Activated CD4-positive, CD25-positive, alpha-beta regulatory T cell treated with anti-CD3 and anti-CD28 coated beads, Interleukin-2, amount 50 U/mL, for 72 hours (primary cell): ENCODE measurements around the gene CHST15.
"Not testable (repeated sequence)": the region's sequence is repeated elsewhere in the genome, so short reads cannot be mapped to it uniquely, and the experiment has no call there.

Experiments
- DNase-seq: peaks from one replicate; pipeline ENCODE4 v3.0.0; 2021

Gene CHST15

DNA sequence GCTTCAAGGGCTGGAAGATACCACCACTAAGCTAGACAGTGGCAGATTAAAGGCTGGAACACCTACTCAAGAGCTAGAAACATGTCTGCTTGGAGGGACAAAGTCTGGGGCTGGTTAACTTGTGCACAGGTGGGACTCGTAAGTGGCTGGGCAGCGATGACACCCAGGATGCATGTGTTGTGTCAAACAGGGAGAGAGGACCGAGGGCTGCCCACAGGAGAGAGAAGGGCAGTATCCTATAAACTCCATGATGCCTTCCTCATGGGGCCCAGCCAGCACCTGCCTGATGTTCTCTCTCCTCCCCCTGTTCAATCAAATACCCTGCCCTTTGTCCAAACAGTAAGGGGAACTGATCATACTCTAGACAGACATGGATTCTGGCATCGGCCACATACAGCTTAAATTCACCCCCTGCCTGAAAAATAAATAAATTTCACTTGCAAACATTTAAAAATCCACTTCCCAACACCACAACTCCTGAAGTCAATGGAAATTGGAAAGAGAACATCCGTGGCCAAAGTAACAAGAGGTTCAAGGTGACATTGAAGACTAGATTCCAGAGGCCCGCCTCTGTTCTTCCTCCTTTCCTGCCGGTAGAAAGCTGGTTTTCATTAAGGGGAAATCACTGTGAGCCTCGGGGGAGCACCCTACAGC lies 50.6 kb downstream of the CHST15 start:
- DNase-seq = no peak

DNA sequence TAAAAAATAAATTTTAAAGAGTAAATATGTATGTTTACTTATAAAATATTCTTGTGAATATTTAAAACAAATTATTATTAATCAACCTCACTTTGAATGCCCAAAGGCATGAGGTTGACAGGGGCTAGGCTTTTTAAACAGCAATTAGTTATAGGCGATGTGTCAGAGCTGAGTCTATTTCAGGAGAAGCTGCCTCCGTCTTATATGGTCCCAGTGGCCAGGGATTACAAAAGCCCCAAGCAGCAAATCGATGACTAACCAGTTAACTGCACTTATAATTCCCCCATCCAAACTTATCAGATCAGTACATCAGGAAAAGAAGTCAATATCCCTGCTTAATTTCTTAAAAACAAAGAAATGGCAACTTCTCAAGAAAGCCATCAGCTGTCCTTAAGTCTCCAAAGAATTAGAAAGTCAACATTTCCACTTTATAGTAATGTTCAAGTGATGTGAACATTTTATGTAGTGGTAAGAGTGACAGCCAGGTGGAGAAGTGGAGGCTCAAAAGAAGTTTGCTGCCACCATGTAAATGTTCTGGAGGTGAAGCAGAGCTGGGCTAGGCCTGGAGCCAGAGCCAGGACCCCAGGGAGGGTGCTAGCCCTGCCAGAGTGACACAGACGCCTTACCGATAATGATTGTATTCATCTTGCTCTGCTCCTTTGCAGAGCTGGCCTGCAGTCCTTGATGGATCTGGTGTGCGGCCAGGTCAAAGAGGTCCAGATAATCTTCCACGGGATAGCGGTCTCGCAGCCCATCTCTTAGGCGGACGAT lies 51.5 kb downstream of the CHST15 start:
- no peak for DNase-seq

DNA sequence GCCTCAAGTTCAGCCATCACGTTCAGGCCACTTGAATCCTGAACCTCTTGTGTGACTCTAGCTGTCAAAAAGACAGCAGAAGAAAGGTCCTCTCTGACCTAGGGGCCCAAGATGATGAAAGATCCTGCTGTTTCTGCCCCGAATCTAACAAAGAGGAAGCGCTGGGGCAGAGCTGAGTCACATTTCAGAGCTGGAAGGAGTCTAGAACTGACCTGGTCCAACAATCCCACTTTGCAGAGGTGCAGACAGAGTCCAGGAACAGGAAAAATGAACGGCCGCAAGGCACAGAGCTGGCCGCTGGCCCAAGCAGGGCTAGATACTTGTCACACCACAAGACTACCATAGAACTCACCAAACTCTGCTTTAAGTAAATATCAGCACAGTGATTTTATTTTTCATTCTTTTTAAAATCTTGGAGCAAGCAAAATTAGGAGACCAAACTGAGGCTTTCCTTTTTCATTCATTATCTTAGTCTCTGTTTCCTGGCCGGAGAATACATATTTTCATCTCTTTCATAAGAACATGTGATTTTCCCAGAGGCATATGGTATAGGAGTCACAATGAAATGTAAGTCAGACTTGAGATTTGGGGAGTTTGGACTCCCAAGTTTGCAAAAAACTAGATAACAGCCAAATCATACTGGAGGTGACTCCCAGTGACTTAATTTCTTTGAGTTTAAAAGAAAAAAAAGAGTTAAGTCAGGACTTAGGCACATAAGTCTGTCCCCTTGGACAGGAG lies 52.8 kb downstream of the CHST15 start:
- no peak for DNase-seq

DNA sequence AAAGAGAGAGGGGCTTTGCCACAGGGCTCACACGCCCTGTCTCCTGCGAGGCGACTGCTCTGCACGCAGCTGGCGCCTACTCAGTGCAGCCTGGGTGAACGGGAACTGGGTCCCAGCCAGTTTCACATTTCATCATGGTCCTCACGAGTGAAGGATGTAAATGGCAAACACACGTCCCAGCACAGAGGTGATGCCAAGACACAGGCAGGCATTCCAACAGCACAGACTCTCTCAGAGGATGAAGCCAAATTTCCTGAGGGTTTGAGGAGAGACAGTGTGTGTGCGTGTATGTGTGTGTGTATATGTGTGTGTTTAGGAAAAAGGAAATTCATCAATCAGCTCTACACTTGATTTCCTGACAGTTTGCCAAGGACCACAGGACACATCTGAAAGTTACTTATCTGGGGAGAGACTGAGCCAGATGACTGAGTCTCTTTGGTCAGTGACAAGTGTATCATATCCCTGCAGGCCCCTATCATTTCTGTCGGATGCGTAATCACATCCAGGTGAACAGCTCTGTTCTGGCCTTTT lies 53.9 kb downstream of the CHST15 start:
- no peak for DNase-seq

DNA sequence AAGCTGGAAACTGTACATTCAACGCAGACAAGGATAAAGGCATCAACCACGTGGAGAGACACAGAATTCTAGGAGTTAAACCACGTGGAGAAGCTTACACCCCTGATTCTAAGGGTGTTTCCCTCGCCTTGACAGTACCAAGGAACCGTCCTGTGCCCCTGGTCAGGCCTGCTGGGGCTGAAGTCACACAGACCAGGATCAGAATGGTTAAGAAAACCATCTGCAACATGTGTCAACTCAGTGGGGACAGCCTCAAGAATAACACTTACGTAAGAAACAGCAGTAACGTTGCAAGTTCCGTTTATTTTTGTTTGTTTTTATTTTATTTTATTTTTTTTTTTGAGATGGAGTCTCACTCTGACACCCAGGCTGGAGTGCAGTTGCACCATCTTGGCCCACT lies 55.6 kb downstream of the CHST15 start:
- DNase-seq = no peak

DNA sequence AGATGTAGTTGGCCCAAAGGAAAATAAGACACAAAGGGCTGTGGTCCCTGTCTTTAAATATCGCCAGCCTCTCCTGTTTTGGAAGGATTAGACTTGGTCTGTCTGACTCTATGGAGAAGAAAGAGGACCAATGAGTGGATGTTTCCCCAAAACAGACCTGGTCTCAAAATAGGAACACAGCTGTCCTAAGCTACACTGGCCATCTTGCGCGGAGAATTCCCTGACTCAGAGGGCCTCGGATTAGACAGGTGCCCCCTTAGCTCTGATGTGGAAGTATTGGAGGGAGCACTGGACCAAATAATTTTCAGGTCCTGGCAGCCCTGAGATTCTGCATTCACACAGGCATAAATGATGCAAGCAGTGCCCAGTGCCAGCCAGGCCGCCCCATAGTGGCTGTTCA lies 56.1 kb downstream of the CHST15 start:
- DNase-seq = no peak

DNA sequence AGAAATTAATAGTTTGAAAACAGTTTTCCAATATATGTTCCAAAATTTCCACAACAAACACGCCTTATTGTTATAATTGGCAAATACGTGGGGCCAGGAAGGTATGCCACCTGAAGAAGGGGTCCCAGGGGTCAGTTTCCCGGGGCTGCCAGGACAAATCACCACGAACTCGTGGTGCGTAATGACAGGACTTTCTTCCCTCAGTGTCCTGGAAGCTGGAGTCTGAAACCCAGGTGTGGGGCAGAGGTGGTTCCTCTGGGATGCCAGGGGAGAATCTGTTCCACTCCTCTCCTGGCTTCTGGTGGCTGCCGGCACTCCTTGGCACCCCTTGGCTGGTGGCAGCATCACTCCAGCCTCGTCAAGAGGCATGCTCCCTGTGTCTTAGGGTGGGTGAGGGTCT lies 56.7 kb downstream of the CHST15 start:
- DNase-seq = no peak

DNA sequence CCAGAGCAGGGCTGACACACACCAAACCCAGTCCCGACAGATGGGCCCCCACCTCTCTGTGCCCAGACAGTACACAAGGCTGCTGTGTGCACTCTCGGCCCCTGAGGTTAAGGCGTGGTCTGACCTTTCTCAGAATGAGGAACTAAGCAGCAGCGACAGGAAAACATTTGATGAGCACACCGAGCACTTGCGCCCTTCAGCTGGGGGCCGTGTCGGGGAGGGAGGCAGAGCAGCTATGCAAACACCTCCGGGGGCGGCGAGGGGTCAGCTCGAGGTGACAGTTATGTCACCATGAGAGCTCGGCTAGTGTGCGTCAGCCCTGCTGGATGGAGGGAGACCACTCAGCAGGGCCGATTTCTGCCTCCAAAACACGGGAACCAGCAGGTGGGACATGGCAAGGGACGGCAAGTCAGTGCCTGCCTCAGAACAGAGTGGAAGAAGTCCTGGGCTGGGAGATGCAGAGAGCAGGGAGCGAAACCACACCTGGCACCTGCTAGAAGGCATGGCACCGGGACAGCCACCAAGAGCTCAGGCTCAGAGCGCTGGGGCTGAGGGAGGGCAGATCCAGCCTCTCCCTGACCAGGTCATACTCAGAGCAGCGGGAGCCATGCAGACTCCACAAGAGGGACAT lies 57.4 kb downstream of the CHST15 start:
- DNase-seq = peak; percentile 44

DNA sequence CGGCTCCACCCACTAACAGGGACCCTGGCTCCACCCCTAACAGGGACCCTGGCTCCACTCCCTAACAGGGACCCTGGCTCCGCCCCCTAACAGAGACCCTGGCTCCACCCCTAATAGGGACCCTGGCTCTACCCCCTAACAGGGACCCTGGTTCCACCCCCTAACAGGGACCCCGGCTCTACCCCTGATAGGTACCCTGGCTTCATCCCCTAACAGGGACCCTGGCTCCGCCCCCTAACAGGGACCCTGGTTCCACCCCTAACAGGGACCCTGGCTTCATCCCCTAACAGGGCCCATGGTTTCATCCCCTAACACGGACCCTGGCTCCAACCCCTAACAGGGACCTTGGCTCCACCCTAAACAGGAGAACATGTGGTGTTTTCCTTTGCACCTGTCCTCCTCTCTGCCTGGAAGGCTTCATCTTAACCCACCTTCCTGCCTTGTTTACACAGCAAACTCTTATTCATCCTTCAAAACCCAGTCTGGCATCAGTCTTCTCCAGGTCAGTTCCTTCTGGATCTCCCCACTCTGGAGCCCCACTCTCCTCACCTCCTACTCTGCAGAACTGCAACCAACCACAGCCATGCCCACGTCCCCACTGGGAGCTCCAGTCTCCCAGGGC lies 58.0 kb downstream of the CHST15 start:
- no peak for DNase-seq

DNA sequence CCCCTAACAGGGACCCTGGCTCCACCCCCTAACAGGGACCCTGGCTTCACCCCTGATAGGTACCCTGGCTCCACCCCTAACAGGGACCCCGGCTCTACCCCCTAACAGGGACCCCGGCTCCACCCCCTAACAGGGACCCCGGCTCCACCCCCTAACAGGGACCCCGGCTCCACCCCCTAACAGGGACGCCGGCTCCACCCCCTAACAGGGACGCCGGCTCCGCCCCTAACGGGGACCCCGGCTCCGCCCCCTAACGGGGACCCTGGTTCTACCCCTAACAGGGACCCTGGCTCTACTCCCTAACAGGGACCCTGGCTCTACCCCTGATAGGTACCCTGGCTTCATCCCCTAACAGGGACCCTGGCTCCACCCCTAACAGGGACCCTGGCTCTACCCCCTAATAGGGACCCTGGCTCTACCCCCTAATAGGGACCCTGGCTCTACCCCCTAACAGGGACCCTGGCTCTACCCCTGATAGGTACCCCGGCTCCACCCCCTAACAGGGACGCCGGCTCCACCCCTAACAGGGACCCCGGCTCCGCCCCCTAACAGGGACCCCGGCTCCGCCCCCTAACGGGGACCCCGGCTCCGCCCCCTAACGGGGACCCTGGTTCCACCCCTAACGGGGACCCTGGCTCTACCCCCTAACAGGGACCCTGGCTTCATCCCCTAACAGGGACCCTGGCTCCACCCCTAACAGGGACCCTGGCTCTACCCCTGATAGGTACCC lies 58.7 kb downstream of the CHST15 start:
- not testable (repeated sequence) for DNase-seq

DNA sequence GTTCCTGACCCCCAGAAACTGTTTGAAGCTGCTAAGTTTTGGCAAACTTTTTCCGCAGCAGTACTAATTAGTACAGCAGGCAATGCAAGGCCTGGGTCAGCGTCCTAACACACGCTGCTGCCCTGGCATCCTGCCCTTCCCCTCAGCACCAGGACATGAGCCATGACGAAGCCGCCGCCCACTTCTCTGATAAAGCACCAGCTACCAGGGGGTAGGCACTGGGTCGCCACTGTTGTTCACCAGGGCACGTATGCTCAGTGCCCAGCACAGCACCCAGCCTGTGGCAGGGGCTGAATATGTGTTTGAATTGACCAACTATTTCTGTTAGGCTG lies 59.5 kb downstream of the CHST15 start:
- DNase-seq = no peak

DNA sequence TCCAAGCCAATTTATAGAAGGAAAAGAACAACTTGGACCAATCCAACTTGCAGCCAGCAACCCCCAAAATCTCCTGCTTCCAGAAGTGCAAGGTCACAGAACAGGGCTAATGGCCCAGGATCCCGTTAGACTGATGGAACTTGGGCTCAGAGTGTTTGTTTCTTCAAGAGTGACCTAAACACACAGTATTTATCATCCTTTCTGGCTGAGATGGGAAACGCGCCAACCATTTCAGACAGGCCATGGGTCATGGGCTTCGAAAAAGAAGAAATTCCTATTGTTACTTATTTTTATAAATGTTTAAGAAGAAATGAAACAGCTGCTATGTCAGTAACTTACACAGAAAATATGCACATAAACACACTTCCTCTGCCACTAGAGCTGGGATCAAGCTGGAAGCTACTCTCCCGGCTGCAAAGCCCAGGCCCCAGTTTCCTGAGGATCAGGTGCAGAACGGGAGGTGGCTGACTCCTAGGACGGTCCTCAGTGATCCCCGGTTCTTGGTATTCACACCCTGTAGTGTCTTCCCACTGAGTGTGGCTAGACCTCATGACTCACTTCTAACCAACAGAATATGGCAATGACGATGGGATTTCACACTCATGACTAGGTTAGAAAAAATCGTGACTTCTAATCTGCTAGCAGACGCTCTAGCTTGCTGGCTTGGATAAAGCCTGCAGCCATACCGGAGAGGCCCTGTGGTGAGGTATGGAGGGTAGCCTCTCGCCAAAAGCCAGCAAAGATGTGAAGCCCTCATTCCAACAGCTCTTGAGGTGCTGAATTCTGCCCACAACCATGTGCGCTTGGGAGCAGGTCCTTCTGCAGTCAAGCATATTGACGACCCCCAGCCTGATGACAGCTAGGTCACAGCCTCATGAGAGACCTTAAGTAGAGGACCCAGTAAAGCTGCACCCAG lies 60.2 kb downstream of the CHST15 start:
- no peak for DNase-seq

DNA sequence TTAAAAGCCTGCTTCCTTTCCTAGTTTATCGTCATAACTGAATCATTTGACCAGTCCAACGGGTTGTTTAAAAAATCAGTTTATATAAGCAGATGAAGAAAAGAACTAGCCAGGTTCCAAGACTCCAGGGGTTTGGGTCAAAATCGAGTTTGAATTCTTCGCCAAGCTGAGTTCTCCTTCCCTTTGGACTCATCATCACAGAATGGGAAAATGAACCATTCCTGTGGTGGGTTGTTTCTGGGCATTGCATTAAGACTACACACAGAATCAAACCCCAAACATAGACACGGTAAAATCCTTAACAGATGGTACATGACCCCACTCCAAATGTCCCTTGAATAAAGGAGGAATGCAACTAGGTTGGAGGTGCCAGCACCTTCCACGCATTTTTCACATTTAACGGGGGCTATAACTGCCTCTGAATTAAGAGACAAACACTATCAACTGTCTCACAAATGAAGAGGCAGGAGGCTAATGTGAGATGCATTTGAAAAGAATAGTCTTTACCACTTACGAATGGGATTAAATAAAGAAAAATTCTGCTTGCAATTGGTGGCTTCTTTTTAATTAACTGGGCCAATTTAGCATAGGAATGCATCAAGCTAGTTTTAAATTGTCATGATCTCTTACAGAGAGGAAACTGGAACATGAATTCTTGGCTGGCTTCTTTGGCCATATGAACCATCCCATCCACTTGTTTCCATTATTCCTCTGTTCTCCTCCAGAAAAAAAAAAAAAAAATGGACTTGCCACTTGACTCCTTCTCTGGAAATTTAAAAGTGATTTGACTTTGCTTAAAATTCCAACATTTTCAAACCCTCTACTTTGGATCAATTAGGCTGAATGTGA lies 61.1 kb downstream of the CHST15 start:
- no peak for DNase-seq

DNA sequence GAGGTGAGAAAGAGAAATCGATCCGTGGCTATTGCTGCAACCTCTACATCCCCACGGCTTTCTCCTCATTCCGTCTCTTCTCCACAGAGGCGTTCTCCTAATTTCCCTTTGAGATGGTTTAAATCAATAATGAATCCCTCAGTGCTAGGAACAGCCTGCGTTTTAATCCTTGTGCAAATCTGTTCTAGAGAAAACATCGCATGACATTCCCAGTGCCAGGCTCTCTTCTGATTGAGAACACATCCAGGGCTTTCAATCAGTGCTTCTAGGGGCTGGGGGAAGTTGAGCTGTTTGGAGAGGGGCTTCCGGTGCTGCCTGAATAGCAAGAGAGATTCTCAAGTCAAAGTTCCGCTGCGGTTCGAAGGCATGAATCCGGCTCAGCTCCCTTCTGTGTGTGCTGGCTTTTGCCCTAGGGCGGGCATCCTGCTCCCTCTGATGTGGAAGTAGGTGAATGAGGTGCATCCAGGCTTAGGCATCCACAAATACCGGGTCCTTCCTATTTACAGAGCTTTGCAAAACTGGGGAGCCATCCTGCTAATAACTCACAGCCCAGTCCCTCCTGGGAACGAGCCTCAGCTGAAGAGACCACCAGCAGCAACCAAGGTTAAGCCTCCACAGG lies 62.8 kb downstream of the CHST15 start:
- no peak for DNase-seq

DNA sequence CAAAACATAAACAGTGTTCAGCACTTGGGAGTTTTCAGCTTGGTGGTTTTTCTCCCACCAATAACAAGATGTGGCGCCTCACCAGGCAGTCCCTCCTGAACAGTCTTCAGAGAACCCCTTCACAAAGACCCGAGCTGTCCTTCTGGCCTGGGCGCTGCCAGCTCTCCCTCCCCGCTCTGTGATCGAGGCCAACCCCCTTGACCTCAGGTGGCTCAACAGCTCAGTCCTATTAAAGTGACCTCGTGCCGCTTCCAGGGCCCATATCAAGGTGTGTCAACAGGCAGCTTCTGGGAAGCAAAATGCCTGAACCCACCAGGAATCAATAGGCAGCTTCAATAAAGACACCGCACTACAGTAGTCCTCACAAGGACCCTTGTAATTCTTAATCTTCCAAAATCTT lies 63.3 kb downstream of the CHST15 start:
- DNase-seq = no peak

DNA sequence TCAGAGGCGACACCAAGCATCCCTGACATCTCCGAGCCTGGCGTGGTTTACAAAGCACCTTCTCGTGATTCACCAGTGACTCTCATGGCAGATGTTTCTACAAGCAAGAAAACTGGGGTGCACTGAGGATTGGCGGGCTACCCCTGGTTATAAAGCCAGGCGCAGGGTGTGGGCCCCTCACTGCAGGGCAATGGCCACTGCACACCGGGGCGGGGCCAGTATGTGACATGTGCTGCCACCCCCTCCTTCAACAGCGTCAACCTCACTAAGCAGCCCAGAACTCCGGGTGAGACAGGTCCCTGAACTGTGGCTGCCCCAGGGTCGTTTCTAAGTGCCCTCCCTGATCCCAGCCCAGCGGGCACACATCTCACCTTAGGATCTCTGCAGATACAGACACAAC lies 63.8 kb downstream of the CHST15 start:
- no peak for DNase-seq

DNA sequence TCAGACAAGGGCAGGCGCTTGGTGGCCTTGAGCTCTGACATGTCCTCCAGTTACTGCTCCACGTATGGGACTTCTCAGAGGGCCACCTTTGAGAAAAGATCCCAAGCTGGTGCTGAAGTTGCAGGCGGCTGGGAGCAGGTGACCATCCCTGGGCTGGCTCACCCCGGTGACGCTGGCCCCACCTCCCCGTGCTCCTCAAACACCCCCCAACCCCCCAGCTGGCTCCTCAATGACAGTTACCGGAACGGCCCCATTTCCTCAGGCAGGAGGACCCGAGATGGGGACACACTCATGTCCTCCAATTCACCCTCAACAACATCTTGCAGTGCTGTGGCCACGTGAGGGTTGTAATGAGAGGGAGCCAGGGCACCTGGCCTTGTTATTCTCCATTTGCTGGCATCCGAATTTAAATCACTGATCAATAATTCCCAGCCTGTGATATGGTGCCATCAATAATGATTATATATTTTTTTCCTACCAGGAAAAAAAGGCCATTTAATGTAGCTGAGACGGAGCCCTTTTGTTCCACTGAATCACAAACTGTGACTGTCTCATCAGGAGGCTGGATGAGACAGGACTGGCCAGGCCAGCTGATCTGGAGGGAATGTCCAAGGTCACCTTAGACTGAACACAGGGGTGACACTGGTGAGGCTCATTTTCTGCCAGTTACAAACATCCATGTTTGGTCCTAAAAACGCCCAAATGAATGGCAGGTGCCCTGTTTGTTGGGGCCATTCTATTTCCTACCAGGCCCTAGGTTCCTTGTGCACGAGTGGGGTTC lies 64.5 kb downstream of the CHST15 start:
- DNase-seq = no peak

DNA sequence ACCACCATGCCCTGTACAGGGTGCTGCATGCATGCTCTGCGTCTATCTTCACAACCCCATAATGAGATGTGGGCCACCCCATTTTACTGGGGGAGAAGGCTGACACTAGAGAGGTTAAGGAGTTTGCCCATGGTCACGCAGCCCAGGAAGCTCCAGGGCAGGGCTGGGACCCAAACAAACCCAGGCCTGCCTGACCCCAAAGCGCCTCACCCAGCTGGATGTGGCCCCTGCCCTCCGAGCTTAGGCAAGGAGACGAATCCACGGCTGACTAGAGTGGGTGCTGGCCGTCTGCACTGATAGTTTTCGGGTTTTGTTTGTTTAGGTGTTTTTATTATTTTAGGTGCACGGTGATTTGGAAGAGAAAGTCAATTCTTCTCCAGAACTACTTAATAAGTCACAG lies 65.7 kb downstream of the CHST15 start:
- no peak for DNase-seq
